ENCODE data around the gene RNF150.
A peak's percentile ranks its signal among the peaks of the same experiment; 100 is the strongest.

RNF150 gene

GRCh38 chr4:141028024-141028529 is 105.2 kb downstream of the RNF150 start:
- H3K4me3 ChIP-seq (ENCODE audit: low read length), result no peak overlapping the region
- no peak for TF ChIP-seq CTCF (conservative IDR thresholded peaks at IDR 0.05; ENCODE audit: low read length)
- DNase-seq (ENCODE audit: low read depth), result peak; percentile 85

GRCh38 chr4:141027421-141027820 is 105.8 kb downstream of the RNF150 start:
- H3K4me3 ChIP-seq (ENCODE audit: low read length), result no peak overlapping the region
- no peak for TF ChIP-seq CTCF (conservative IDR thresholded peaks at IDR 0.05; ENCODE audit: low read length)
- DNase-seq (ENCODE audit: low read depth), result peak; percentile 35

GRCh38 chr4:141026900-141027299 is 106.4 kb downstream of the RNF150 start:
- no peak overlapping the region for H3K4me3 ChIP-seq (ENCODE audit: low read length)
- no peak for DNase-seq (ENCODE audit: low read depth)
- no peak for TF ChIP-seq CTCF (conservative IDR thresholded peaks at IDR 0.05; ENCODE audit: low read length)

GRCh38 chr4:141023051-141023450 is 110.2 kb downstream of the RNF150 start:
- no peak for TF ChIP-seq CTCF (conservative IDR thresholded peaks at IDR 0.05; ENCODE audit: low read length)
- no peak overlapping the region for H3K4me3 ChIP-seq (ENCODE audit: low read length)
- DNase-seq (ENCODE audit: low read depth), result no peak

GRCh38 chr4:141022111-141022695 is 111.1 kb downstream of the RNF150 start:
- peak; percentile 6 for DNase-seq (ENCODE audit: low read depth)
- no peak for TF ChIP-seq CTCF (conservative IDR thresholded peaks at IDR 0.05; ENCODE audit: low read length)
- no peak overlapping the region for H3K4me3 ChIP-seq (ENCODE audit: low read length)

GRCh38 chr4:141021397-141022110 is 111.7 kb downstream of the RNF150 start:
- no peak for TF ChIP-seq CTCF (conservative IDR thresholded peaks at IDR 0.05; ENCODE audit: low read length)
- DNase-seq (ENCODE audit: low read depth), result peak; percentile 16
- H3K4me3 ChIP-seq (ENCODE audit: low read length), result no peak overlapping the region

- DNase-seq (ENCODE audit: low read depth), result peak; percentile 63
- no peak overlapping the region for H3K4me3 ChIP-seq (ENCODE audit: low read length)
- no peak for TF ChIP-seq CTCF (conservative IDR thresholded peaks at IDR 0.05; ENCODE audit: low read length)
Measured at GRCh38 chr4:141020801-141021261, 112.4 kb downstream of the RNF150 start.

Measured in AG10803 (cell line).